ENCODE measurements around the gene PHRF1.

The PHRF1 gene

DNA sequence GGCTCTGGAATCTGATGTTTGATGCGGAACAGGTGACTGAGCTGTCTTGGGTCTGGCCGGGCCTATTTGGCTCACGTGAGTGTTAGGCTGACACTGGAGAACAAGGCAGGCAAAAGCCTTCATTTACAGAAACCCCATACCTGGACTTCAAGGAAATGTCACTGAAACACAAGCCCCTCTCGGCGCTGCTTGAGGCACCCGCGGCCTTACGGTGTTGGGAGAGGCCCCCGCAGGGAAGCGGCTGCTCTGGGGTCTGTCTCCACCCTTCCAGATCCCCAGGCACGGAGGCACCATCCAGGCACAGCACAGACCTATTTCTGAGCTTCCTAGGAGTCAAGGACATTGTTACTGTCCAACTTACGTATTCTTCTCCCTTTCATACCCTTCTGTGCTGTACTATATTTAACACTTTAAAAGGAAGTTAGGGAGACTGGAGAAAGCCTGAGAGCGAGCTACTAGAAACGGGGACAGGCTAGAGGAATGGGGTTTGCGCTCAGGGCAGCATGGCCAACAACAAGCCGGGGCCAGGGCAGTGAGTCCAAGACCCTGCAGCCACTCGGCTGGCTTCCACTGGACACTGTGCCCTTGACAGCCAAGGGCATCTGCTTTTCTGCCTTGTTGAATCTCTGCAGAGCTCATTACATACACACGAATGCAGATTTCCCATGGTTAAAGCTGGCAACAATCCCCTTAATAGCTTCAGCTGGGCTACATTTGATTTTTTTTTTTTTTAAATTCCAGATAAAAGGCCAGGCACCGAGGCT lies 84.6 kb downstream of the PHRF1 start:
- H3K36me3 ChIP-seq (ENCODE audit: control insufficient read depth in 4 of 4, insufficient read depth in 4 of 4, low read length in 3 of 4) = peaks cover 3 to 75% (median 40%) of the 10 kb centered on the region in 4 experiments
- no peaks in the 10 kb centered on the region for H3K9me3 ChIP-seq (ENCODE audit: control extremely low read depth in 1 of 5, control insufficient read depth in 4 of 5, insufficient read depth in 2 of 5, low read depth in 1 of 5, low read length in 4 of 5)
- no peaks in the 10 kb centered on the region for H3K27me3 ChIP-seq (replicated peaks in 2 of 5; ENCODE audit: control insufficient read depth in 4 of 5, insufficient read depth in 5 of 5, low read length in 4 of 5)
- WGBS (ENCODE audit: insufficient coverage) = 96% methylated on average over 18 of the region's 19 CpGs
- H3K4me3 ChIP-seq (ENCODE audit: control insufficient read depth in 1 of 7, extremely low read depth in 1 of 7, insufficient read depth in 4 of 7, low read depth in 2 of 7, low read length in 6 of 7) = no peak overlapping the region
- no peak for DNase-seq
- H3K27ac ChIP-seq (ENCODE audit: insufficient read depth in 1 of 2, low read depth in 1 of 2, low read length in 2 of 2, poor library complexity in 1 of 2, severe bottlenecking in 2 of 2) = no peak overlapping the region
- peaks cover 0 to 4% (median 0%) of the 10 kb centered on the region in 4 experiments for H3K4me1 ChIP-seq (ENCODE audit: control extremely low read depth in 1 of 4, control insufficient read depth in 4 of 4, insufficient read depth in 4 of 4, low read length in 3 of 4)
- ChIA-PET CTCF (interaction anchor here (1.1 to 3.3 kb wide), 9 partner anchors 11 to 105 kb away, joined by 3 to 22 read pairs (median 4); partner anchors contain the start of gene DEAF1), POLR2A (no interaction called here)

Data from common myeloid progenitor, CD34-positive (primary cell).